Gastroesophageal sphincter (tissue), 3 donors: ENCODE data around the gene UBE2C.

Experiments
- CTCF ChIP-seq, 4 experiments: fragments of 200-600 bp in 2 of 4; fragments of 450-650 bp in 2 of 4; sonication (generic) in 1 of 4; IDR thresholded peaks; one replicate each; pipeline ENCODE4 v1.5.1; 2017 to 2019; ENCODE audit warnings: antibody characterized with exemption in 4 of 4, mild to moderate bottlenecking in 2 of 4, moderate library complexity in 2 of 4
- EP300 ChIP-seq: sonication (generic); formaldehyde crosslinking; IDR thresholded peaks from one replicate; pipeline ENCODE4 v1.6.1; 2017; ENCODE audit warnings: antibody characterized with exemption, mild to moderate bottlenecking
- POLR2A ChIP-seq, 2 donors: fragments of 450-650 bp; IDR thresholded peaks; one replicate each; pipeline ENCODE4 v1.6.1; 2017; ENCODE audit warnings: antibody characterized with exemption in 2 of 2, mild to moderate bottlenecking in 2 of 2, moderate library complexity in 1 of 2
- POLR2AphosphoS5 ChIP-seq: sonication (generic); formaldehyde crosslinking; IDR thresholded peaks from one replicate; pipeline ENCODE4 v1.6.1; 2017; ENCODE audit warnings: antibody characterized with exemption

GRCh38 chr20:45813489-45813888, 1.0 kb downstream of the UBE2C start:
- TF ChIP-seq CTCF (IDR thresholded peaks at IDR 0.05) (no peak), EP300 (no peak), POLR2A (IDR thresholded peaks at IDR 0.05) (no peak), POLR2AphosphoS5 (no peak)
